ENCODE data around the gene PHLDA3.

- no peak for TF ChIP-seq CTCF (conservative IDR thresholded peaks at IDR 0.05 in 1 of 2, IDR thresholded peaks at IDR 0.05 in 1 of 2; ENCODE audit: low read depth in 1 of 2, low read length in 2 of 2)
- TF ChIP-seq EZH2 (IDR thresholded peaks at IDR 0.05; ENCODE audit: low read length, missing control alignments) = no peak
Observed at GRCh38 chr1:201507360-201507675, 38.3 kb upstream of the PHLDA3 start.

Measured in fibroblast of lung (primary cell).